KOPT-K1 (cell line): Measurements from ENCODE around the gene SPIRE2.
"Not testable (repeated sequence)": the region's sequence is repeated elsewhere in the genome, so short reads cannot be mapped to it uniquely, and the experiment has no call there.

Experiments used
- H3K27ac ChIP-seq: fragments of 200-600 bp; sonication (generic); 2 replicates; pipeline ENCODE4 v1.5.1; 2016; ENCODE audit warnings: antibody characterized with exemption, mild to moderate bottlenecking, low read depth, low read length; ENCODE audit not compliant: poor library complexity, severe bottlenecking
- H3K36me3 ChIP-seq: fragments of 200-600 bp; sonication (generic); 2 replicates; pipeline ENCODE4 v1.5.1; 2017; ENCODE audit warnings: antibody characterized with exemption, mild to moderate bottlenecking, low read length, moderate library complexity; ENCODE audit not compliant: insufficient read depth
- H3K9me3 ChIP-seq: fragments of 200-600 bp; sonication (generic); 2 replicates; pipeline ENCODE4 v1.5.1; 2017; ENCODE audit warnings: antibody characterized with exemption, low read length, mild to moderate bottlenecking; ENCODE audit not compliant: insufficient read depth, poor library complexity, severe bottlenecking

The SPIRE2 gene

GRCh38 chr16:89862732-89863131, 34.5 kb downstream of the SPIRE2 start:
- no peaks in the 10 kb centered on the region for H3K36me3 ChIP-seq
- no peak overlapping the region for H3K27ac ChIP-seq
- H3K9me3 ChIP-seq, result peaks cover 5% of the 10 kb centered on the region

DNA sequence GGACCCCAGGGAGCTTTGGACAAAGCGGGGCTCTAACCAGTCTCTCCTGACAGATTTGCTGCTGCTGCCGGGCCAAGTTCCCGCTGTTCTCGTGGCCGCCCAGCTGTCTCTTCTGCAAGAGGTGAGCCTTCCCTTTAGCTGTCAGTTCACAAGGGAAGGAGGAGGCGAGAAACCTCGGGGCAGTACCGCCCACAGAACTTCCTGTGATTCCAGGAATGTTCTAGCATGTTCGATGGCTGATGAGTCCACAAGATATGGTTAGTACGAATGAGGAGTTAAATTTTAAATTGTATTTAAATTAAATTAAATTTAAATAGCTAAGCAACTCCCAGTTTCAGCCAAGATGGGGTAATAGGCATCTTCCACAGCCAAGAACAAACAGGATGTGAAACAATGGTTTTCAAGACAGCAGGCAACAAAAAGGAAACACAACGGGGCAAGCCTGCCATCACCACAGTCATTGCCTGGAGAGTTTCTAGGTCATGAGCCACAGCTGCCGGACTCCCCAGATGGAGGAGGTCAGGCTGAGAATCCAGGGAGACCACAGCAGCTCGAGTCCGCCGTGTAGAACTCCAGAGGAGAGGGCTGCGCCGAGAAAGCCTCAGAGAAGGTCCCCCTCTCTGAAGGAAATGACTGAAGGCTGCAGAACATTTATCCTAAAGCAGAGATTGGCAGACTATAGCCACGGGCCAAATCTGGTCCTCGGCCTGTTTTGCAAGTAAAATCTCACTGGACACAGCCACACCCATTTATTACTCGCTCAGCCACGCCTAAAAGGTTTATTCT, 35.7 kb downstream of the SPIRE2 start:
- Histone ChIP-seq H3K36me3 (no peaks in the 10 kb centered on the region), H3K27ac (peak overlapping the region; percentile 41), H3K9me3 (peaks cover 12% of the 10 kb centered on the region)

GRCh38 chr16:89864527-89864820, 36.2 kb downstream of the SPIRE2 start:
- H3K36me3 ChIP-seq, result no peaks in the 10 kb centered on the region

GRCh38 chr16:89867918-89868317, 39.6 kb downstream of the SPIRE2 start:
- no peaks in the 10 kb centered on the region for H3K36me3 ChIP-seq
- H3K27ac ChIP-seq, result no peak overlapping the region
- H3K9me3 ChIP-seq, result peaks cover 12% of the 10 kb centered on the region

More at GRCh38 chr16:89864527-89864820, 36.2 kb downstream of the SPIRE2 start:
- peak overlapping the region; percentile 41 for H3K27ac ChIP-seq
- peaks cover 12% of the 10 kb centered on the region for H3K9me3 ChIP-seq

- H3K9me3 ChIP-seq, result peaks cover 12% of the 10 kb centered on the region
- H3K36me3 ChIP-seq, result peaks cover 4% of the 10 kb centered on the region
- no peak overlapping the region for H3K27ac ChIP-seq
Measured at GRCh38 chr16:89869911-89870310, 41.6 kb downstream of the SPIRE2 start.

DNA sequence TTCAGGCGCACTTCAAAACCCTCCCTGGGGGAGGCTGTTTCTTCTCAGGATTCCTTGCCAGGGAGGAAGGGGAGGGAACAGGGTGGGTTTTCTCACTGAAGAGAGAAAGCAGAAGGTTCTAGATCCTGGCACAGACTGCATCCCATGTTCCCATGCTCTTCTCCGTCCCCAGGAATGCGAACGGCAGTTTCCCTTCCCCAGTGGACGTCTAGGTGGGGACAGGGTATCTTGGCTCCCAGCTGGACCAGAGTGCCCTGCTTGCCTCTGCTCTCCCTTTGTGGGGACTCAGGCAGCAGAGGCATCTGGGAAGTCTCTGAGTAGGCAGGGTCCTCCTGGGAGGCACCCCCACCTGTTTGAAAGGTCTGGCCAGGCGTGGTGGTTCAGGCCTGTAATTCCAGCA, 42.2 kb downstream of the SPIRE2 start:
- Histone ChIP-seq H3K27ac (no peak overlapping the region), H3K36me3 (peaks cover 9% of the 10 kb centered on the region), H3K9me3 (peaks cover 12% of the 10 kb centered on the region)

DNA sequence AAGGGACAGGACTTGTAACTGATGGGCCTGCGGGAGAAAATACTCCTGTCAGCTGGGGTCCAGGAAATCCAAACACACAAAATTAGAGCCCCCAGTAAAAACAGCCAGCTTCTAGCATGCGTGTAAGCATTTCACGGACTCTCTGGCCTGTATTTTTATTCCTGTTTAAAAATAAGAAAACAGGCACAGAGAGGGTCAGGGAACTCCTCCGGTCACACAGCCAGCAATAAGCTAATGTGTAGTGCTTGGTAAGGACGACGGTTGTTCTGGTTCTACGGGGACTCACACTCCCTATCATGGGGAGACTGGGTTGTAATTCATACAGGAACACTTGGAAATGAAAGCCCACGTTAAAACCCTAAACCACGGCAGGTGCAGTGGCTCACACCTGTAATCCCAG, 43.6 kb downstream of the SPIRE2 start:
- H3K9me3 ChIP-seq, result peaks cover 12% of the 10 kb centered on the region
- peak overlapping the region; percentile 94 for H3K27ac ChIP-seq
- peaks cover 20% of the 10 kb centered on the region for H3K36me3 ChIP-seq

GRCh38 chr16:89873109-89873971, 45.1 kb downstream of the SPIRE2 start, which contains the start of gene TCF25:
TSS of gene TCF25 (plus strand) at chr16:89873592. CDS start at chr16:89873668, 76 bp downstream.
- Histone ChIP-seq H3K36me3 (peaks cover 34% of the 10 kb centered on the region), H3K9me3 (peaks cover under 1% of the 10 kb centered on the region), H3K27ac (peak within 1 kb of the TSS; percentile 94)

DNA sequence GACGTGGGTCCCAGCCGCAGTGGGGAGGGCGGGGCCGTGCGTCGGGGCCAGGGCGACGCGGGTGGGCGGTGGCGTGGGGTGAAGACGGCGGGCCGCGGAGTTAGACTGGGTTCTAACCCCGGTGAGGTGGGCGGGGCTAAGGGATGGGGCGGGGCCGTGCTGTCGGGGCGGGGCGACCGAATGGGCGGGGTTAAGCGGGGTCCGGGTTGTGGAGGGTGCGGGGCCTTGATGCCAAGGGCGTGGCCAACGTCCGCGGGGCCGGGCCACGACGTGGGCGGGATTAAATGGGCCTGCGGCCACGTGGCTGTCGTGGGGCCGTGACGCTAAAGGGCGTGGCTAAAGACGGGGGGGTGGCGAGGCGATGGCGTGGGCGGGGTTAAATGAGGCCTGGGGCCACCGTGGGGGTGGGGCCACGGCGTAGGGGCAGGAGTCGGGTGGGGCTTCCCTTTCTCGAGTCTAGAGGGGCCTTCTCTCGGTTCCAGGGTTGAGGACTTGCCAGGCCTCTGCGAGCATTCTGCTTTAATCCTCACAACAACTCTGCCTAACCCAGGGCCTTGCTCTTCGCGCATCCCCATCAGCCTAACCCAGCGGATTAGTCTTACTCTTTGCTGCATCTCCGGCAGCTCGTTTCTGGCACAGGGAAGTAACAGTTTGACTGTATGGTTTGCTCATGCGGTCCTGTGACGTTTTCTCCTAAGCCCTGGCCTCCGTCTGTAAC, 45.9 kb downstream of the SPIRE2 start:
- Histone ChIP-seq H3K36me3 (peaks cover 42% of the 10 kb centered on the region), H3K9me3 (no peaks in the 10 kb centered on the region), H3K27ac (peak overlapping the region; percentile 94)

DNA sequence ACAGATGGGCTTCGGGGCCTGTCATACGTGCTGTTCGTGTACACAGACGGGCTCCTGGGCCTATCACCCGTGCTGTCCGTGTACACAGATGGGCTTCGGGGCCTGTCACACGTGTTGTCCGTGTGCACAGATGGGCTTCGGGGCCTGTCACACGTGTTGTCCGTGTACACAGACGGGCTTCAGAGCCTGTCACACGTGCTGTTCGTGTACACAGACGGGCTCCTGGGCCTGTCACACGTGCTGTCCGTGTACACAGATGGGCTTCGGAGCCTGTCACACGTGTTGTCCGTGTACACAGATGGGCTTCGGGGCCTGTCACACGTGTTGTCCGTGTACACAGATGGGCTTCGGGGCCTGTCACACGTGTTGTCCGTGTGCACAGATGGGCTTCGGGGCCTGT, 50.8 kb downstream of the SPIRE2 start:
- peaks cover 89% of the 10 kb centered on the region for H3K36me3 ChIP-seq
- not testable (repeated sequence) for H3K27ac ChIP-seq, H3K9me3 ChIP-seq

DNA sequence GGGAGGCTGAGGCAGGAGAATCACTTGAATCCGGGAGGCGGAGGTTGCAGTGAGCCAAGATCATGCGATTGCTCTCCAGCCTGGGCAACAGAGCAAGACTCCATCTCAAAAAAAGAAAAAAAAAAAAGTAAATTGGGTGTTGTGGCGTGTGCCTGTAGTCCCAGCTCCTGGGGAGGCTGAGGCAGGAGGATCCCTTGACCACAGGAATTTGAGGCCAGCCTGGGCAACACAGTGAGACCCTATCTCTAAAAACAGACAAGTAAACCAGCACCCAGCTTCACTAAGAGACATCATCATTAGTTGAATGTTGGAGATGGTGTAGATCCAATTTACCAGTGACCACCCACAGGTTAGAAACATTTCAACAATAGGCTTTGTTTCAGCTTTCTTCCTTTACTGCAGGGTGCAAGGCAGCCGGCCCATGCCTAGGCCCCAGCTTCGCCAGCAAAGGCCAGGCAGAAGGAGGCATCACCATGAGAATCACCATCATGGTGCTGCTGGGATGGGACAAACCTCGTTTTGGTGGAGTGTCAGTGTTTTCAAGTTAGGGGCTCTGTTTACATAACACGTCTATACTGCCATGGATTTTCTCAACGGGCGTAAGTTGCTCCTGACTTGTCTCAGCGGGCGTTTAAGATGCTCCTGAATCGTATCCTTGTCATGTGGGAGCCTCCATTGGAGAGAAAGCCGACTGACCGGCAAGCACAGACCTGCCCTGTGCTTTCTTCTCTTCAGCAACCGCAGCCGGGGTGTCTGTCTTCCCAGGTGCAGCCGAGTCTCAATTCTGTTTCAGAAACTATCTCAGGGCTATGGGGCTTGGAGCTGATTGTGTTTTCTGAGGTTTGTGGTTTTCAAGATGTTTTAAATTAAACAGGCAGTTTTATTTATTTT, 52.4 kb downstream of the SPIRE2 start:
- Histone ChIP-seq H3K27ac (no peak overlapping the region), H3K36me3 (peaks cover 93% of the 10 kb centered on the region), H3K9me3 (no peaks in the 10 kb centered on the region)

DNA sequence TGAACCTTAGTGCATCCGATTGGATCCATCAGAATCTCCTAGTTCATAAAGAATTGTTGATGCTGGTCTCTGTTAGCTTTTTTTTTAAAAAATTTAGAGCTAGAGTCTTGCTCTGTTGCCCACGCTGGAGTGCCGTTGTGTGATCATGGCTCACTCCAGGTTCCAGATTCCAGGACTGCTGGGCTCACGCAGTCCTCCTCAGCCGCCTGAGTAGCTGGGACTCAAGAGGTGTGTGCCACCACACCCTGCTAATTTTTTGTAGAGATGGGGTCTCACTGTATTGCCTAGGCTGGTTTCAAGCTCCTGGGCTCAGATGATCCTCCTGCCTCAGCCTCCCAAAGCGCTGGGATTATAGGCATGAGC, 53.1 kb downstream of the SPIRE2 start:
- Histone ChIP-seq H3K36me3 (peaks cover 92% of the 10 kb centered on the region), H3K27ac (no peak overlapping the region), H3K9me3 (no peaks in the 10 kb centered on the region)

- peaks cover 96% of the 10 kb centered on the region for H3K36me3 ChIP-seq
- no peaks in the 10 kb centered on the region for H3K9me3 ChIP-seq
- H3K27ac ChIP-seq, result no peak overlapping the region
Measured at GRCh38 chr16:89883346-89884040, 55.2 kb downstream of the SPIRE2 start.

DNA sequence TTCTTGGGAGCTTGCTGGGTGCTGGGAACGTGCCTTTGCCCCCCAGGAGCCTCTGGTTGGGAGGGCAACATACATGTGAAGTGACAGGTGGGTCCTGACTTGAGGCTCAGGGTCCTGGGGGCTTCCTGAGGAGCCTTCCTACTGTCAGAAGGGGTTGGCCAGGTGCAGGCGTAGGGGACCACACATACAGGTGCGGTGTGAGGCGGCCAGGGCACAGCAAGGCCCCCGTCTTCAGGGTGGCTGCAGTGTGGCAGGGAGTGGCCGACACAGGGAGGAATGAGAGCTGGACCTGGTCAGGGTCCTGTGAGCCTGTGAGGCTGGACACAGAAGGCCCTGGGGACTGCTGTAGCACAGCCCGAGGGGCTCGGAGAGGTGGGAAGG, 55.8 kb downstream of the SPIRE2 start:
- Histone ChIP-seq H3K9me3 (no peaks in the 10 kb centered on the region), H3K36me3 (peaks cover 96% of the 10 kb centered on the region), H3K27ac (no peak overlapping the region)
